ENCODE measurements around the gene SERPINE2.

SERPINE2 gene

GRCh38 chr2:224075588-224075987, 36.5 kb upstream of the SERPINE2 start:
- Histone ChIP-seq H3K27me3 (ENCODE audit: insufficient read depth, low read depth) (no peaks in the 10 kb centered on the region), H3K4me3 (IDR thresholded peaks at IDR 0.05; ENCODE audit: insufficient read depth, low read depth, low read length) (no peak overlapping the region), H3K4me2 (no peak overlapping the region), H3K4me1 (ENCODE audit: low read depth, poor library complexity, severe bottlenecking) (no peaks in the 10 kb centered on the region), H3K27ac (no peak overlapping the region), H2AFZ (ENCODE audit: low read depth) (no peak overlapping the region), H3K79me2 (ENCODE audit: insufficient read depth, low read depth) (no peaks in the 10 kb centered on the region), H3K36me3 (ENCODE audit: insufficient read depth) (no peaks in the 10 kb centered on the region), H3K9ac (no peak overlapping the region), H4K20me1 (ENCODE audit: insufficient read depth) (no peaks in the 10 kb centered on the region)
- no peak for TF ChIP-seq CTCF (conservative IDR thresholded peaks at IDR 0.05; ENCODE audit: low read depth, low read length)

- Histone ChIP-seq H4K20me1 (ENCODE audit: insufficient read depth) (no peaks in the 10 kb centered on the region), H3K4me2 (no peak overlapping the region), H3K79me2 (ENCODE audit: insufficient read depth, low read depth) (no peaks in the 10 kb centered on the region), H3K27me3 (ENCODE audit: insufficient read depth, low read depth) (no peaks in the 10 kb centered on the region), H3K4me1 (ENCODE audit: low read depth, poor library complexity, severe bottlenecking) (no peaks in the 10 kb centered on the region), H3K4me3 (IDR thresholded peaks at IDR 0.05; ENCODE audit: insufficient read depth, low read depth, low read length) (no peak overlapping the region), H3K36me3 (ENCODE audit: insufficient read depth) (no peaks in the 10 kb centered on the region), H3K9ac (no peak overlapping the region), H2AFZ (ENCODE audit: low read depth) (no peak overlapping the region), H3K27ac (no peak overlapping the region)
- no peak for TF ChIP-seq CTCF (conservative IDR thresholded peaks at IDR 0.05; ENCODE audit: low read depth, low read length)
Observed at GRCh38 chr2:224073676-224074075, 34.6 kb upstream of the SERPINE2 start.

GRCh38 chr2:224072541-224073188, 33.6 kb upstream of the SERPINE2 start:
- Histone ChIP-seq H3K9ac (no peak overlapping the region), H2AFZ (ENCODE audit: low read depth) (no peak overlapping the region), H4K20me1 (ENCODE audit: insufficient read depth) (no peaks in the 10 kb centered on the region), H3K27me3 (ENCODE audit: insufficient read depth, low read depth) (no peaks in the 10 kb centered on the region), H3K4me3 (IDR thresholded peaks at IDR 0.05; ENCODE audit: insufficient read depth, low read depth, low read length) (no peak overlapping the region), H3K4me2 (no peak overlapping the region), H3K36me3 (ENCODE audit: insufficient read depth) (no peaks in the 10 kb centered on the region), H3K27ac (no peak overlapping the region), H3K79me2 (ENCODE audit: insufficient read depth, low read depth) (no peaks in the 10 kb centered on the region), H3K4me1 (ENCODE audit: low read depth, poor library complexity, severe bottlenecking) (no peaks in the 10 kb centered on the region)
- TF ChIP-seq CTCF (conservative IDR thresholded peaks at IDR 0.05; ENCODE audit: low read depth, low read length): no peak

- Histone ChIP-seq H3K4me2 (no peak overlapping the region), H3K79me2 (ENCODE audit: insufficient read depth, low read depth) (no peaks in the 10 kb centered on the region), H3K9ac (no peak overlapping the region), H3K4me3 (IDR thresholded peaks at IDR 0.05; ENCODE audit: insufficient read depth, low read depth, low read length) (no peak overlapping the region), H4K20me1 (ENCODE audit: insufficient read depth) (no peaks in the 10 kb centered on the region), H3K36me3 (ENCODE audit: insufficient read depth) (no peaks in the 10 kb centered on the region), H2AFZ (ENCODE audit: low read depth) (no peak overlapping the region), H3K27me3 (ENCODE audit: insufficient read depth, low read depth) (no peaks in the 10 kb centered on the region), H3K27ac (no peak overlapping the region), H3K4me1 (ENCODE audit: low read depth, poor library complexity, severe bottlenecking) (no peaks in the 10 kb centered on the region)
- no peak for TF ChIP-seq CTCF (conservative IDR thresholded peaks at IDR 0.05; ENCODE audit: low read depth, low read length)
Observed at GRCh38 chr2:224069172-224069571, 30.1 kb upstream of the SERPINE2 start.

Data from KMS-11 (cell line).